CD4-positive, alpha-beta T cell (primary cell): ENCODE results near the gene TMEM87B. TPM values are rescaled to one million over a fixed set of nuclear protein-coding genes. Genes with fewer than 3 reads are reported as not detected.
A peak's percentile ranks its signal among the peaks of the same experiment; 100 is the strongest.

Experiments
- ATAC-seq: fragments of 200-7000 bp; cut with Tn5 transposase; one replicate; pipeline ENCODE4 v1.10.0; 2022; ENCODE audit warnings: mild to moderate bottlenecking; ENCODE audit not compliant: poor library complexity
- CTCF ChIA-PET: fragments of 350-600 bp; sonication (Branson Sonifier 250); formaldehyde crosslinking; loops from one replicate; lab custom pipeline; 2021; ENCODE audit warnings: antibody characterized with exemption, inconsistent platforms; lab: Charles Lee
- POLR2A ChIA-PET: fragments of 350-600 bp; sonication (Branson Sonifier 250); formaldehyde crosslinking; loops from one replicate; lab custom pipeline; 2021; ENCODE audit warnings: antibody characterized with exemption, inconsistent platforms; lab: Charles Lee
- DNase-seq, 14 experiments: peaks; one replicate each; pipeline ENCODE4 v3.0.0-alpha.2; 2013 to 2020; ENCODE audit warnings: mixed read lengths in 2 of 14
- H3K27ac ChIP-seq, 2 donors: one replicate each; pipeline versions ENCODE4 v1.5.1 to v1.7.0; 2013; ENCODE audit warnings: low read length in 2 of 2, low read depth in 1 of 2, mild to moderate bottlenecking in 1 of 2
- H3K27me3 ChIP-seq, 2 experiments: 1 replicate in 1 of 2; 2 replicates in 1 of 2; pipeline versions ENCODE4 v1.6.1 to v1.7.0; 2013; ENCODE audit warnings: low read length in 2 of 2, control low read depth in 1 of 2, mild to moderate bottlenecking in 1 of 2, moderate library complexity in 1 of 2; ENCODE audit not compliant: insufficient read depth in 2 of 2, control insufficient read depth in 1 of 2
- H3K36me3 ChIP-seq: one replicate; pipeline ENCODE4 v1.6.1; 2013; ENCODE audit warnings: low read length, control low read depth; ENCODE audit not compliant: insufficient read depth
- H3K4me1 ChIP-seq: one replicate; pipeline ENCODE4 v1.6.1; 2013; ENCODE audit warnings: low read length, control low read depth; ENCODE audit not compliant: insufficient read depth
- H3K4me3 ChIP-seq: one replicate; pipeline ENCODE4 v1.5.1; 2013; ENCODE audit warnings: mild to moderate bottlenecking, low read length, moderate library complexity
- H3K9me3 ChIP-seq, 2 experiments: 1 replicate in 1 of 2; 2 replicates in 1 of 2; pipeline versions ENCODE4 v1.6.1 to v1.7.0; 2013; ENCODE audit warnings: low read length in 2 of 2, mild to moderate bottlenecking in 2 of 2, control low read depth in 1 of 2, moderate library complexity in 1 of 2; ENCODE audit not compliant: control insufficient read depth in 1 of 2, insufficient read depth in 1 of 2
- H3K27ac Mint-ChIP-seq: one replicate; pipeline ENCODE4 v1.8.0; 2020; ENCODE audit warnings: mixed read lengths
- H3K27me3 Mint-ChIP-seq: one replicate; pipeline ENCODE4 v1.8.0; 2021; ENCODE audit warnings: mixed read lengths
- H3K36me3 Mint-ChIP-seq: one replicate; pipeline ENCODE4 v1.8.0; 2021; ENCODE audit warnings: low read depth, mixed read lengths
- H3K4me1 Mint-ChIP-seq: one replicate; pipeline ENCODE4 v1.8.0; 2021; ENCODE audit warnings: low read depth, mixed read lengths
- H3K4me3 Mint-ChIP-seq: one replicate; pipeline ENCODE4 v1.8.0; 2020; ENCODE audit warnings: mild to moderate bottlenecking, mixed read lengths
- H3K9me3 Mint-ChIP-seq: one replicate; pipeline ENCODE4 v1.8.0; 2020; ENCODE audit warnings: mixed read lengths
- intact Hi-C, 2 experiments: fragments of 100-400 bp; cut with DNase I in 1 of 2; cut with micrococcal nuclease in 1 of 2; formaldehyde crosslinking; loops; one replicate each; pipeline versions ENCODE4 v1.15.1 to v1.9.0; 2023 to 2025; cut with DNase I, micrococcal nuclease
- total RNA-seq, 174 experiments: library from RNA in 2 of 174; stranded (reverse) in 2 of 174; gene quantifications; one replicate each; pipeline ENCODE4 v1.2.3 and lab custom pipeline; 2021 to 2026
- TF ChIP-seq, protein P1 (sequence below): fragments of 200-600 bp; IDR thresholded peaks from one replicate; pipeline ENCODE4 v1.8.0; 2022; ENCODE audit warnings: antibody characterized with exemption, mild to moderate bottlenecking

TMEM87B gene
- total RNA-seq, 2 experiments from 2014 or later, result 8.9 to 12.1 TPM

DNA sequence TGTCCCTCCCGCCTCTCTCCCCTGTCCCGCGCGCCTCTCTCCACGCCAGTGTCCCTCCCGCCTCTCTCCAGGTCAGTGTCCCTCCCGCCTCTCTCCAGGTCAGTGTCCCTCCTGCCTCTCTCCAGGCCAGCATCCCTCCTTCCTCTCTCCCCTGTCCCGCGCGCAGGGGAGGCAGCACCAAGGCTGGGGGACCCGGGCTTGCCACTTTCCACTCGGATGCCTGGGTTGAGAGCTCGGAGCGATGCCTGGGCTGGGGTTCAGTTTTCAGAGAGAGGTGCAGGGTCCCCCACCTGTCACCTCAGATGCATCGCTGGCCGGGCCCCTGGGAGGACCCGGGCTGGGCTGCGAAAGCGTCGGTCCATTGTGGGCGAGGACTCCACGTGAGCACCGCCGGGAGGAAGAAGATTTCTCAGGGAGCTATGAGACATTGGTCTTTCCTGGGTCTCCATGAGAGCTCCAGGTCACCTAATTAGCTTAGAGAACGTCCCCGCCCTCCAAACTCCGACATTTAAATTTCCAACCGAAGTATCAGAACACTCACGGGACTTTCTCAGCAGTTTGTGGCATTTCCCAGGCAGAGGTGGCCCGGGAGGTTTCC, 85.2 kb downstream of the TMEM87B start:
- H3K9me3 ChIP-seq, result peaks cover 0 to 5% of the 10 kb centered on the region in 2 experiments
- intact Hi-C loops, result loop anchor here in 1 of 2 experiments (5.0 kb wide), 1 partner anchor 42 kb away; no protein-coding TSS in a partner anchor
- no peaks in the 10 kb centered on the region for H3K9me3 Mint-ChIP-seq
- no peak overlapping the region for H3K27ac ChIP-seq
- H3K4me1 ChIP-seq, result peaks cover 15% of the 10 kb centered on the region
- no peaks in the 10 kb centered on the region for H3K36me3 ChIP-seq
- H3K27me3 Mint-ChIP-seq, result peaks cover 33% of the 10 kb centered on the region
- ATAC-seq, result no peak
- H3K4me3 ChIP-seq, result no peak overlapping the region
- ChIA-PET CTCF (no interaction called here), POLR2A (no interaction called here)
- H3K27me3 ChIP-seq, result peaks cover 10 to 21% of the 10 kb centered on the region in 2 experiments
- peaks cover 4% of the 10 kb centered on the region for H3K36me3 Mint-ChIP-seq
- TF ChIP-seq, protein P1, sequence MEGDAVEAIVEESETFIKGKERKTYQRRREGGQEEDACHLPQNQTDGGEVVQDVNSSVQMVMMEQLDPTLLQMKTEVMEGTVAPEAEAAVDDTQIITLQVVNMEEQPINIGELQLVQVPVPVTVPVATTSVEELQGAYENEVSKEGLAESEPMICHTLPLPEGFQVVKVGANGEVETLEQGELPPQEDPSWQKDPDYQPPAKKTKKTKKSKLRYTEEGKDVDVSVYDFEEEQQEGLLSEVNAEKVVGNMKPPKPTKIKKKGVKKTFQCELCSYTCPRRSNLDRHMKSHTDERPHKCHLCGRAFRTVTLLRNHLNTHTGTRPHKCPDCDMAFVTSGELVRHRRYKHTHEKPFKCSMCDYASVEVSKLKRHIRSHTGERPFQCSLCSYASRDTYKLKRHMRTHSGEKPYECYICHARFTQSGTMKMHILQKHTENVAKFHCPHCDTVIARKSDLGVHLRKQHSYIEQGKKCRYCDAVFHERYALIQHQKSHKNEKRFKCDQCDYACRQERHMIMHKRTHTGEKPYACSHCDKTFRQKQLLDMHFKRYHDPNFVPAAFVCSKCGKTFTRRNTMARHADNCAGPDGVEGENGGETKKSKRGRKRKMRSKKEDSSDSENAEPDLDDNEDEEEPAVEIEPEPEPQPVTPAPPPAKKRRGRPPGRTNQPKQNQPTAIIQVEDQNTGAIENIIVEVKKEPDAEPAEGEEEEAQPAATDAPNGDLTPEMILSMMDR, result no peak
- DNase-seq, result peak in 1 of 14 experiments; percentile 29
- H3K27ac Mint-ChIP-seq, result no peak overlapping the region
- H3K4me1 Mint-ChIP-seq, result peaks cover 8% of the 10 kb centered on the region
- peak overlapping the region; percentile 71 for H3K4me3 Mint-ChIP-seq

DNA sequence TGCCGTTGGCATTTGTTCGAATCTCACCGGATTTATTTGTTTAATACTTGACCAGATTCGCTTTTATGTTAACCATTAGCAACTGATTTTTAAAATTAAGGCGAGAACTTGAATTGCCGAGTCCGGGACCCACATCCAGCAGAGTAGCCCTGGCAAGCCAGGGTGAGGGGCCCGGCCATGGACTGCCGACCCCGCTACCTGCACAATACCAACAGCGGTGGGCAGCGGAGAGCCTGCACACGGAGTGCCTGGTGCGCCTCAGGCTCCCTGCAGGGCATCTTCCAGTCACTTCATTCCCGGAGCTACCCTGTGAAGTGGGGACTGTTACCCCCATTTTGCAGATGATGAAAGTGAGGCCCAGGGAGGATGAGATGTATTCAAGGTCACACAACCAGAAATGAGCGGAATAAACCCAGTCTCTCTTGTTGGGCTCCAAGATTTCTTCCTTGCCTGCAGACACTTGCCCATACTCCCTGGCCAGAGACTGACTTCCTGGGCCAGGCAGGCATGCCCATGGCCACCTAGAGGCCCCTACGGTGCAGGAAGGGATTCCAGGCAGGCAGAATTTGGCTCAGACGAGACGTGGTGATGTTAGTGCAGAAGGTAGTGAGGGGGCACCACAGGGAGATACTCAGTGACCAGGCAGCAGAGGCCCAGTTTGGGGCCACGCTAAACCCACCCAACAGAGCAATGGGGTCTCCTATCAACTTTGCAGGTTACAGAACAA, 86.0 kb downstream of the TMEM87B start:
- peaks cover 0 to 5% of the 10 kb centered on the region in 2 experiments for H3K9me3 ChIP-seq
- ChIA-PET CTCF (no interaction called here), POLR2A (no interaction called here)
- DNase-seq, result peak in 1 of 14 experiments; percentile 16
- intact Hi-C loops, result loop anchor here in 1 of 2 experiments (5.0 kb wide), 1 partner anchor 41 kb away; no protein-coding TSS in a partner anchor
- TF ChIP-seq, protein P1, result no peak
- H3K4me1 ChIP-seq, result peaks cover 15% of the 10 kb centered on the region
- H3K27ac ChIP-seq, result no peak overlapping the region
- no peaks in the 10 kb centered on the region for H3K36me3 ChIP-seq
- ATAC-seq, result no peak
- H3K27ac Mint-ChIP-seq, result no peak overlapping the region
- H3K4me3 ChIP-seq, result no peak overlapping the region
- H3K36me3 Mint-ChIP-seq, result peaks cover 4% of the 10 kb centered on the region
- no peaks in the 10 kb centered on the region for H3K9me3 Mint-ChIP-seq
- H3K4me1 Mint-ChIP-seq, result peaks cover 8% of the 10 kb centered on the region
- peaks cover 27% of the 10 kb centered on the region for H3K27me3 Mint-ChIP-seq
- H3K27me3 ChIP-seq, result peaks cover 10 to 21% of the 10 kb centered on the region in 2 experiments
- peak overlapping the region; percentile 71 for H3K4me3 Mint-ChIP-seq

DNA sequence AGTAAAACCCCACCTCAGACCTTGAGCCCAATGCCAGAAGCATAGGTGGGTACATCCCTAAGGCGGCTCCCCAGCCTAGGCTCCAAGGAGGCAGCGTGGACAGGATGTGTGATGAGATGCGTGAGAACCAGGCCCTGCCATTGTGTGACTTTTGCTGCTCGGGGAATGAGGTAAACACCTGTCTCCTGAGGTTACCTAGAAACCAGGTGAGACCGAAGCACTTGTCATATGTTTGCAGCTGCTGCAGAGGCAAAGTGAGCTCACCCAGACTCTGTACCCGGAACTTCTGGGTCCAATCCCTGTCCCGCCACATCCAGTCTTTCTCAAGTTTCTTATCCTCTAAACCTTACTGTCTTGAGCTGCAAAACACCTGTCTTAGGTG, 86.5 kb downstream of the TMEM87B start:
- no peaks in the 10 kb centered on the region for H3K9me3 Mint-ChIP-seq
- H3K4me3 Mint-ChIP-seq, result no peak overlapping the region
- Histone ChIP-seq H3K27ac (no peak overlapping the region), H3K4me3 (no peak overlapping the region), H3K27me3 (peaks cover 10 to 21% of the 10 kb centered on the region in 2 experiments), H3K4me1 (peaks cover 15% of the 10 kb centered on the region), H3K36me3 (no peaks in the 10 kb centered on the region), H3K9me3 (peaks cover 0 to 5% of the 10 kb centered on the region in 2 experiments)
- DNase-seq, result peak in 1 of 14 experiments; percentile 22
- no peak for ATAC-seq
- ChIA-PET CTCF (no interaction called here), POLR2A (no interaction called here)
- intact Hi-C loops, result loop anchor here in 1 of 2 experiments (5.0 kb wide), 1 partner anchor 41 kb away; no protein-coding TSS in a partner anchor
- peaks cover 8% of the 10 kb centered on the region for H3K4me1 Mint-ChIP-seq
- peaks cover 4% of the 10 kb centered on the region for H3K36me3 Mint-ChIP-seq
- TF ChIP-seq, protein P1, result no peak
- peaks cover 22% of the 10 kb centered on the region for H3K27me3 Mint-ChIP-seq
- no peak overlapping the region for H3K27ac Mint-ChIP-seq
